GM19193 (cell line): Measurements from ENCODE around the gene EXOC3L1.

Source experiments
- POLR2A ChIP-seq: IDR thresholded peaks from 4 replicates; pipeline ENCODE4 v1.6.1; 2011; ENCODE audit not compliant: insufficient read depth, insufficient read length; ENCODE audit errors: extremely low read depth

EXOC3L1 gene

GRCh38 chr16:67227567-67227921, 37.6 kb upstream of the EXOC3L1 start:
- no peak for TF ChIP-seq POLR2A

GRCh38 chr16:67226804-67227566, 37.0 kb upstream of the EXOC3L1 start, which contains the start of gene TMEM208:
Gene TMEM208, plus strand, starts transcription at chr16:67227130. Its CDS starts 89 bp downstream, at chr16:67227219.
- TF ChIP-seq POLR2A: peak; percentile 79

GRCh38 chr16:67226295-67226803, 36.4 kb upstream of the EXOC3L1 start:
- no peak for TF ChIP-seq POLR2A

- TF ChIP-seq POLR2A: no peak
These were observed 34.1 kb upstream of the EXOC3L1 start for GRCh38 chr16:67223992-67224391.

GRCh38 chr16:67216612-67217490, 26.9 kb upstream of the EXOC3L1 start:
- TF ChIP-seq POLR2A: no peak

GRCh38 chr16:67215706-67216105, 25.8 kb upstream of the EXOC3L1 start:
- no peak for TF ChIP-seq POLR2A

- TF ChIP-seq POLR2A: no peak
These were observed 23.5 kb upstream of the EXOC3L1 start for GRCh38 chr16:67213197-67214019.

- no peak for TF ChIP-seq POLR2A
These were observed 22.8 kb upstream of the EXOC3L1 start for GRCh38 chr16:67212766-67213165.

- TF ChIP-seq POLR2A: no peak
These were observed 21.7 kb upstream of the EXOC3L1 start for GRCh38 chr16:67211674-67212073.

GRCh38 chr16:67210069-67210937, 20.4 kb upstream of the EXOC3L1 start:
- no peak for TF ChIP-seq POLR2A

- TF ChIP-seq POLR2A: no peak
These were observed 19.6 kb upstream of the EXOC3L1 start for GRCh38 chr16:67209565-67209964.

- no peak for TF ChIP-seq POLR2A
These were observed 18.4 kb upstream of the EXOC3L1 start for GRCh38 chr16:67208154-67208896.
